Vagina (tissue), 2 donors: ENCODE results near the gene DENND1A. TPM values are rescaled to one million over a fixed set of nuclear protein-coding genes. Genes with fewer than 3 reads are reported as not detected.

Experiments
- DNase-seq, 2 donors: peaks; one replicate each; pipeline ENCODE4 v3.0.0-alpha.2; 2017; ENCODE audit errors: extremely low spot score in 2 of 2
- H3K27ac ChIP-seq: fragments of 200-600 bp; sonication (generic); one replicate; pipeline ENCODE4 v1.5.1; 2019
- H3K27me3 ChIP-seq: fragments of 200-600 bp; sonication (generic); one replicate; pipeline ENCODE4 v1.5.1; 2019
- H3K36me3 ChIP-seq, 2 donors: fragments of 200-600 bp; sonication (generic); one replicate each; pipeline ENCODE4 v1.5.1; 2017 to 2019
- H3K4me1 ChIP-seq: fragments of 200-600 bp; sonication (generic); one replicate; pipeline ENCODE4 v1.5.1; 2019
- H3K4me3 ChIP-seq, 2 donors: fragments of 200-600 bp; sonication (generic); 1 replicate in 1 of 2; 2 replicates in 1 of 2; pipeline ENCODE4 v1.5.1; 2016 to 2019
- H3K9me3 ChIP-seq: fragments of 200-600 bp; sonication (generic); one replicate; pipeline ENCODE4 v1.5.1; 2019
- POLR2A ChIP-seq, 2 donors: fragments of 450-650 bp; IDR thresholded peaks; one replicate each; pipeline ENCODE4 v1.6.1; 2017; ENCODE audit warnings: antibody characterized with exemption in 2 of 2, mild to moderate bottlenecking in 2 of 2, moderate library complexity in 2 of 2
- POLR2AphosphoS5 ChIP-seq, 2 donors: sonication (generic); formaldehyde crosslinking; IDR thresholded peaks; one replicate each; pipeline ENCODE4 v1.9.0; 2017; ENCODE audit warnings: antibody characterized with exemption in 2 of 2, mild to moderate bottlenecking in 2 of 2, low read depth in 1 of 2; ENCODE audit not compliant: insufficient read depth in 1 of 2
- intact Hi-C: fragments of 100-400 bp; cut with DNase I; formaldehyde crosslinking; loops from one replicate; pipeline ENCODE4 v1.15.1; 2023
- total RNA-seq: library from RNA; depleted of rRNA; stranded (reverse); fragments of >200 nt; gene quantifications from one replicate; pipeline ENCODE4 v1.2.3, GENCODE V29; 2016
- TF ChIP-seq, protein P1 (sequence below), 3 experiments: fragments of 450-650 bp in 2 of 3; fragments of 200-600 bp in 1 of 3; sonication (generic) in 1 of 3; IDR thresholded peaks; one replicate each; pipeline ENCODE4 v1.5.1; 2017 to 2019; ENCODE audit warnings: antibody characterized with exemption in 3 of 3, mild to moderate bottlenecking in 2 of 3, moderate library complexity in 2 of 3

Gene DENND1A
- total RNA-seq, 1 donor from 2014 or later = 20.4 TPM

DNA sequence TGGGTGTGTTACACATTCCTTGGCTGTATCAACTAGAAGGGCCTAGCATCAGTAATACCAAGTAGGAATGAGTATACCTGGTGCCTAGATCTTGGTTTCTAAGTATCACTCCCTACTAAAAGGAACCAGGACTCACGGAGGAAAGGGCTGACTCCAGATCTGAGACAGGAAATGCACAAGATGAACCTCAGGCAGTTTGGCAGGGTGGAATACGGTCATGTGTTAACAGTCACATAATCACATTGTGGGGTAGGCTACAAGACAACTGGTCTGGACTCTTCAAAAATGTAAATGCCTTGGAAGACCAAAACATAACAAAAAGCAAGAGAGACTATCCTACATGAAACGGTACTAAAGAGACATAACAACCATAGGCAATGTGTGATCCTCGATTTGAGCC lies 415.2 kb downstream of the DENND1A start:
- H3K9me3 ChIP-seq = no peaks in the 10 kb centered on the region

DNA sequence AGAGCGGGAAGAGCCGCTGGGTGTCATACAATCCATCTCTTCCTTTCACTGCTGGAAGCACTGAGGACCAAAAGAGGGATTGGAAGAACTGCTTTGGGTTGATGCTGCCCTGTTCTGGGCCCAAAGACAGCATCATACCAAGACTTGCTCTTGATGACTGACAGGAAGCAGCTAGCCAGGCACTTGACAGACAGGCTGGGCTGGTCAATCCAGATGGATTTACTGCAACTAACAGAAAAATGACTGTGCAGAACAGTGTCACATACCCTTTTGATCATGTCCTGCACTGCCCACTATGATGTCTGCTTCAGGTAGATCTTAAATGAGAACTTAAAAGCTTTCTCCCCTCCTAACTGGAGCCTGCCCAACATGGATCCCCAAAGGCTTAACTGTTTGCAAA lies 416.4 kb downstream of the DENND1A start:
- Histone ChIP-seq H3K4me1 (no peaks in the 10 kb centered on the region), H3K36me3 (no peaks in the 10 kb centered on the region), H3K27me3 (no peaks in the 10 kb centered on the region), H3K9me3 (no peaks in the 10 kb centered on the region), H3K27ac (no peak overlapping the region), H3K4me3 (no peak overlapping the region)
- TF ChIP-seq POLR2AphosphoS5 (IDR thresholded peaks at IDR 0.05; ENCODE audit: insufficient read depth in 1 of 2, low read depth in 1 of 2) = no peak
- TF ChIP-seq, protein P1, sequence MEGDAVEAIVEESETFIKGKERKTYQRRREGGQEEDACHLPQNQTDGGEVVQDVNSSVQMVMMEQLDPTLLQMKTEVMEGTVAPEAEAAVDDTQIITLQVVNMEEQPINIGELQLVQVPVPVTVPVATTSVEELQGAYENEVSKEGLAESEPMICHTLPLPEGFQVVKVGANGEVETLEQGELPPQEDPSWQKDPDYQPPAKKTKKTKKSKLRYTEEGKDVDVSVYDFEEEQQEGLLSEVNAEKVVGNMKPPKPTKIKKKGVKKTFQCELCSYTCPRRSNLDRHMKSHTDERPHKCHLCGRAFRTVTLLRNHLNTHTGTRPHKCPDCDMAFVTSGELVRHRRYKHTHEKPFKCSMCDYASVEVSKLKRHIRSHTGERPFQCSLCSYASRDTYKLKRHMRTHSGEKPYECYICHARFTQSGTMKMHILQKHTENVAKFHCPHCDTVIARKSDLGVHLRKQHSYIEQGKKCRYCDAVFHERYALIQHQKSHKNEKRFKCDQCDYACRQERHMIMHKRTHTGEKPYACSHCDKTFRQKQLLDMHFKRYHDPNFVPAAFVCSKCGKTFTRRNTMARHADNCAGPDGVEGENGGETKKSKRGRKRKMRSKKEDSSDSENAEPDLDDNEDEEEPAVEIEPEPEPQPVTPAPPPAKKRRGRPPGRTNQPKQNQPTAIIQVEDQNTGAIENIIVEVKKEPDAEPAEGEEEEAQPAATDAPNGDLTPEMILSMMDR (IDR thresholded peaks at IDR 0.05) = no peak
- TF ChIP-seq POLR2A (IDR thresholded peaks at IDR 0.05) = no peak
- DNase-seq = no peak
- intact Hi-C loops = no loop called here

More for the DNA sequence above, 415.2 kb downstream of the DENND1A start:
- intact Hi-C loops = no loop called here
- DNase-seq = no peak
- H3K27me3 ChIP-seq = no peaks in the 10 kb centered on the region
- no peaks in the 10 kb centered on the region for H3K4me1 ChIP-seq
- no peak overlapping the region for H3K4me3 ChIP-seq
- TF ChIP-seq POLR2AphosphoS5 (IDR thresholded peaks at IDR 0.05; ENCODE audit: insufficient read depth in 1 of 2, low read depth in 1 of 2) (no peak), POLR2A (IDR thresholded peaks at IDR 0.05) (no peak)
- TF ChIP-seq, protein P1 (IDR thresholded peaks at IDR 0.05) = no peak
- no peak overlapping the region for H3K27ac ChIP-seq
- H3K36me3 ChIP-seq = no peaks in the 10 kb centered on the region

DNA sequence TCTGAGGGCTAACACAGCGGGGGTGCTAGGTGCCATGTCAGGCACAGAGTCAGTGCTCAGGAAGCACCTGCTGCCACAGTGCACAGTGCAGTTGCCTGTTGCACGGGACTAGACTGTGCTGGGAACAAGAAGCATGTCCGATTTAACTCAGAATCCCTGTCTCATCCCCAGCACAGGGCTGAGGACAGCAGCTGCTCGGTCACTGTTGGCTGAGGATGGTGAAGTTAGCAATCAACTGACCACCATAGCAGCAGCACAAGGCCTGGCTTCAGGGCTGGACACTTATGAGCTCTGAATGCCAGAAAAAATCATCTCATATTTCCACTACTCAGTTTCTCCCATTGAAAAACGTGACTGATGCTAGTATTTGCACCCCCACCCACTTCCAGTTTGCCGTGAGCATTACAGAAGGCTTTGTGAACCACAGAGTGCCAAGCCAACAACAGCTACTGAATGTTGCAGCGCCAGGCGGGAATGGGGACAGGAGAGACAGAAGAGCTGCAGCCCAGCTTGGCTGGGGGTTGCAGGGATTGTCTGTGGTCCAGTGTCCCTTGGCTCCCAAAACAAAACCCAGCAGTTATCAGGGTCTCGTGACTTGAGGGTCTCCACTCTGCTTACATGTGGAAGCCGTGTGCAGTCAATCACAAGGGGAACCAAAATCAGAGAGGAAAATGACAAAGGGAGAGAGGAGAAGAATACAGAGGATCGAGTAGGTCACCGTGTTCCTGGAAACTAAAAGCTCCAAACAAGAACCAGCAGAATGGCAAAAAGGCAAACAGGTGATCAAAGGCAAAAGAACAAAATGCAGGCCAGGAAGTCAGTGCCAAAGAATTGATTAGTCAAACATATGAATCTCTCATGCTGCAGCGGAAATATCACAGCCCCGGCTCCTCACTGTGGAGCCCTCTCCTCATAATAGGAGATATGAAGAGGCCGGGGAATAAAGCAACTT lies 418.3 kb downstream of the DENND1A start:
- Histone ChIP-seq H3K4me3 (no peak overlapping the region), H3K9me3 (no peaks in the 10 kb centered on the region), H3K4me1 (no peaks in the 10 kb centered on the region), H3K27me3 (no peaks in the 10 kb centered on the region), H3K36me3 (no peaks in the 10 kb centered on the region), H3K27ac (no peak overlapping the region)
- no peak for TF ChIP-seq POLR2AphosphoS5 (IDR thresholded peaks at IDR 0.05; ENCODE audit: insufficient read depth in 1 of 2, low read depth in 1 of 2)
- no peak for TF ChIP-seq POLR2A (IDR thresholded peaks at IDR 0.05)
- TF ChIP-seq, protein P1 (IDR thresholded peaks at IDR 0.05) = no peak
- intact Hi-C loops = no loop called here
- DNase-seq = no peak

DNA sequence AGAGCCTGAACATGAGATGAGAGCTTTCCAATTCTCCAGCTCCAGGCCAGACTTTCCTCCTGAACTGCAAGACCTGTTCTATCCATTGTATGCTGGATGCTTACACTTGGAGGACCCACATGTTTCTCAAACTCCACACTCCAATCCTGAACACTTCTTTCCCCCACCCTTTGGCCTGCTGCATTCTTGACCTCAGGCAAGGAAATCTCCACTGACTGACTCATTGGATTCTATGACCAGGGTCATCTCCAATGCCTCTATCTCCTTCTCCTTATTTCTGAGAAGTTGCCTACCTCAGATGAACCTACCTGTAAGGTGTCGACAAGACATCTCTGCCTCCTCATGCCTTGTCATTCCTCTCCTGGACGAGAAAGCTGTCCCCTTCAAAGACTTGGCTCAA lies 420.3 kb downstream of the DENND1A start:
- intact Hi-C loops = no loop called here

More for the DNA sequence above, 420.3 kb downstream of the DENND1A start:
- Histone ChIP-seq H3K9me3 (no peaks in the 10 kb centered on the region), H3K27ac (no peak overlapping the region), H3K4me1 (no peaks in the 10 kb centered on the region), H3K27me3 (no peaks in the 10 kb centered on the region), H3K4me3 (no peak overlapping the region), H3K36me3 (no peaks in the 10 kb centered on the region)
- TF ChIP-seq POLR2A (IDR thresholded peaks at IDR 0.05) (no peak), POLR2AphosphoS5 (IDR thresholded peaks at IDR 0.05; ENCODE audit: insufficient read depth in 1 of 2, low read depth in 1 of 2) (no peak)
- TF ChIP-seq, protein P1 (IDR thresholded peaks at IDR 0.05) = no peak
- DNase-seq = no peak
